GM10266 (cell line): ENCODE data around the gene CCND1.

Experiments used
- DNase-seq: peaks from one replicate; pipeline ENCODE4 v3.0.0; 2012; ENCODE audit errors: extremely low spot score
- TF ChIP-seq, protein P1 (sequence below): IDR thresholded peaks from 2 replicates; pipeline ENCODE4 v1.5.1; 2012; ENCODE audit warnings: mild to moderate bottlenecking, low read depth; ENCODE audit not compliant: control insufficient read depth, insufficient read depth; ENCODE audit errors: missing control alignments

The CCND1 gene

DNA sequence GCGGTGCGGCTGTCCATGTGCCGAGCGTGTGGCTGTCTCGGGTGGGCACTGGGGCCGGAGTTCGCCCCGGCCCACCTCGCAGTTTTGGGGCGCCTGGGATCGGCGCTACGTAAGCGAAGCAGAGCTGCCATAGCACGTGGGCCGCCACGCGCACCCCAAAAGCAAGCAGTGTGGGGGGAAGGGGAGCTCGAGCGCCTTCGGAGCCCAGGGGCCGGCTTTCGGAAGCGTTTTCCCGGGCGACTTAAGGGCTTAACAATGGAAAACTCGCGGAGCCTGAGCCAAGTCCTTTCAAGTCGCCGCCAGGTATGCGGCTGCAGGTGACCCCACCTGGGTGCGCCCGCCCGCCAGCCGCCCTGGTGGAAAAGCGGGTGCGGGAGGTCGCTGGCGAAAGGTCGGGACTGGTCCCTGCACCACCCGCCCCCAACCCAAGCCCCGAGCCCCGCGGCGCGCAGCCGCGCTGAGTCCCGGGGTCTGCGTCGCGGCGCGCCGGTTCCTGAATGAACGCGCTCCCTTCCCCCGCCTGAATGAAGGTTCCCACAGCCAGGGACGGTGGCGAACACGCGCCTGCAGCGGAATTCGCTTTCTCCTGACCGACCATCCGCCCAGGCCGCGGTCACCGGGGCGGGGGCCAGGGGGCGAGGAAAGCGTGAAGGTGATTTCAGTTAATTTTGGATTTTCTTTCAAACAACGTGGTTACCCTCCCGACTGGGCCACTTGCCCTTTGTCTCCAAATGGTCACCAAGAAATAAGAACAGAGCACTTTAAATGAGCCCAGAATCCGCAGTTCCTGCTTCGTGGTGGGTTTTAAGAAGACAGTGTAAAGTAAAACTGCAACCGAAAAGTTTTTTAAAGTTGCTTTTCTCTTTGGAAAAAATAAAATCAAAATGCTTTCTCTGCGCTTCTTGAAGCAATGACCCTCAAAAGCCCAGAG is 2.8 kb upstream of the CCND1 start:
- DNase-seq = peak; percentile 58

GRCh38 chr11:69638941-69639681 is 1.8 kb upstream of the CCND1 start:
- TF ChIP-seq, protein P1, sequence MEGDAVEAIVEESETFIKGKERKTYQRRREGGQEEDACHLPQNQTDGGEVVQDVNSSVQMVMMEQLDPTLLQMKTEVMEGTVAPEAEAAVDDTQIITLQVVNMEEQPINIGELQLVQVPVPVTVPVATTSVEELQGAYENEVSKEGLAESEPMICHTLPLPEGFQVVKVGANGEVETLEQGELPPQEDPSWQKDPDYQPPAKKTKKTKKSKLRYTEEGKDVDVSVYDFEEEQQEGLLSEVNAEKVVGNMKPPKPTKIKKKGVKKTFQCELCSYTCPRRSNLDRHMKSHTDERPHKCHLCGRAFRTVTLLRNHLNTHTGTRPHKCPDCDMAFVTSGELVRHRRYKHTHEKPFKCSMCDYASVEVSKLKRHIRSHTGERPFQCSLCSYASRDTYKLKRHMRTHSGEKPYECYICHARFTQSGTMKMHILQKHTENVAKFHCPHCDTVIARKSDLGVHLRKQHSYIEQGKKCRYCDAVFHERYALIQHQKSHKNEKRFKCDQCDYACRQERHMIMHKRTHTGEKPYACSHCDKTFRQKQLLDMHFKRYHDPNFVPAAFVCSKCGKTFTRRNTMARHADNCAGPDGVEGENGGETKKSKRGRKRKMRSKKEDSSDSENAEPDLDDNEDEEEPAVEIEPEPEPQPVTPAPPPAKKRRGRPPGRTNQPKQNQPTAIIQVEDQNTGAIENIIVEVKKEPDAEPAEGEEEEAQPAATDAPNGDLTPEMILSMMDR = no peak
- peak; percentile 77 for DNase-seq

More for the DNA sequence above, 2.8 kb upstream of the CCND1 start:
- TF ChIP-seq, protein P1 = no peak

DNA sequence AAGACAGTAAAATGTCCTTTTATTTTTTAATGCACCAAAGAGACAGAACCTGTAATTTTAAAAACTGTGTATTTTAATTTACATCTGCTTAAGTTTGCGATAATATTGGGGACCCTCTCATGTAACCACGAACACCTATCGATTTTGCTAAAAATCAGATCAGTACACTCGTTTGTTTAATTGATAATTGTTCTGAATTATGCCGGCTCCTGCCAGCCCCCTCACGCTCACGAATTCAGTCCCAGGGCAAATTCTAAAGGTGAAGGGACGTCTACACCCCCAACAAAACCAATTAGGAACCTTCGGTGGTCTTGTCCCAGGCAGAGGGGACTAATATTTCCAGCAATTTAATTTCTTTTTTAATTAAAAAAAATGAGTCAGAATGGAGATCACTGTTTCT is 1.1 kb upstream of the CCND1 start:
- TF ChIP-seq, protein P1 = no peak

GRCh38 chr11:69640260-69640994 is 529 bp upstream of the CCND1 start:
- TF ChIP-seq, protein P1 = no peak
- peak; percentile 47 for DNase-seq

More for the DNA sequence above, 1.1 kb upstream of the CCND1 start:
- DNase-seq = no peak

GRCh38 chr11:69641681-69642548 is 959 bp downstream of the CCND1 start:
- DNase-seq = no peak
- TF ChIP-seq, protein P1 = no peak

DNA sequence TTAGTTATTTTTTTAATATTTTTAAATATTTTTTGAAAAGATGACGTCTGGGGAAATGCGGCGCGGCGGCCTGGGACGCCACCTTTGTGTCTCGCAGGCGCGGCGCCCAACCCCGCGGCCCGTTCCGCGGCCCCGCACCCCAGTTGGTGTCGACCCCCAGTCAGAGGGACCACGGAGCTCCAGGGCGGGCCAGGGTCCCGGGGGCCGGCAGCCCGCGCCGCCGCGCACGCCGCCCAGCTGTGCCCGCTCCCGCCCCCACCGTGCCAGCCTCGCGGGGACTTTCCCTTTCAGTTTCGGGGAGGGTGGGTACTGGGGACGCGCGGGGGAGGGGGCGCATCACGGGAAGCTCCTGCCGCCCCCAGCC is 1.6 kb downstream of the CCND1 start:
- peak; percentile 67 for DNase-seq
- TF ChIP-seq, protein P1 = no peak
